ENCODE measurements around the gene ARHGAP10.

Gene ARHGAP10

GRCh38 chr4:147828331-147828905 lies 96.5 kb downstream of the ARHGAP10 start:
- no peak for DNase-seq

GRCh38 chr4:147829401-147830101 lies 97.7 kb downstream of the ARHGAP10 start:
- peak; percentile 2 for DNase-seq

- DNase-seq: no peak
These were observed 98.2 kb downstream of the ARHGAP10 start for GRCh38 chr4:147830102-147830463.

- DNase-seq: no peak
These were observed 99.1 kb downstream of the ARHGAP10 start for GRCh38 chr4:147830987-147831386.

GRCh38 chr4:147831551-147832171 lies 99.8 kb downstream of the ARHGAP10 start:
- no peak for DNase-seq

GRCh38 chr4:147833254-147833653 lies 101.4 kb downstream of the ARHGAP10 start:
- no peak for DNase-seq

GRCh38 chr4:147833741-147834140 lies 101.9 kb downstream of the ARHGAP10 start:
- DNase-seq: no peak

GRCh38 chr4:147834480-147834879 lies 102.6 kb downstream of the ARHGAP10 start:
- DNase-seq: no peak

GRCh38 chr4:147836807-147837206 lies 104.9 kb downstream of the ARHGAP10 start:
- DNase-seq: no peak

- no peak for DNase-seq
These were observed 105.5 kb downstream of the ARHGAP10 start for GRCh38 chr4:147837435-147837834.

GRCh38 chr4:147837854-147838253 lies 106.0 kb downstream of the ARHGAP10 start:
- DNase-seq: no peak

- DNase-seq: no peak
These were observed 107.3 kb downstream of the ARHGAP10 start for GRCh38 chr4:147839200-147839599.

GRCh38 chr4:147839663-147840062 lies 107.8 kb downstream of the ARHGAP10 start:
- DNase-seq: no peak

GRCh38 chr4:147840838-147841738 lies 109.2 kb downstream of the ARHGAP10 start:
- no peak for DNase-seq

GRCh38 chr4:147842573-147842972 lies 110.7 kb downstream of the ARHGAP10 start:
- DNase-seq: no peak

GRCh38 chr4:147843162-147843561 lies 111.3 kb downstream of the ARHGAP10 start:
- DNase-seq: no peak

GRCh38 chr4:147844781-147845180 lies 112.9 kb downstream of the ARHGAP10 start:
- no peak for DNase-seq

GRCh38 chr4:147846318-147847155 lies 114.6 kb downstream of the ARHGAP10 start:
- DNase-seq: no peak

GRCh38 chr4:147847751-147848590 lies 116.1 kb downstream of the ARHGAP10 start:
- DNase-seq: no peak

GRCh38 chr4:147848634-147849033 lies 116.7 kb downstream of the ARHGAP10 start:
- no peak for DNase-seq

- no peak for DNase-seq
These were observed 119.2 kb downstream of the ARHGAP10 start for GRCh38 chr4:147851135-147851534.
